Lung microvascular endothelial cell (primary cell): ENCODE results near the gene UBL7. TPM values are rescaled to one million over a fixed set of nuclear protein-coding genes. Genes with fewer than 3 reads are reported as not detected.

Experiments
- DNase-seq, 2 donors: peaks; one replicate each; pipeline versions ENCODE4 v3.0.0 to v3.0.0-alpha.2; 2010; ENCODE audit warnings: low read depth in 2 of 2
- total RNA-seq: library from RNA; depleted of rRNA; stranded (reverse); fragments of >200 nt; gene quantifications from 2 replicates; pipeline ENCODE4 v1.2.1, GENCODE V29; 2014

UBL7 gene
- total RNA-seq, 1 donor from 2014 or later, result 27.4 TPM

- no peak for DNase-seq
Observed at GRCh38 chr15:74408385-74408784, 52.6 kb downstream of the UBL7 start.

GRCh38 chr15:74406992-74407705, 53.8 kb downstream of the UBL7 start:
- peak in 1 of 2 donors; percentile 34 for DNase-seq

DNA sequence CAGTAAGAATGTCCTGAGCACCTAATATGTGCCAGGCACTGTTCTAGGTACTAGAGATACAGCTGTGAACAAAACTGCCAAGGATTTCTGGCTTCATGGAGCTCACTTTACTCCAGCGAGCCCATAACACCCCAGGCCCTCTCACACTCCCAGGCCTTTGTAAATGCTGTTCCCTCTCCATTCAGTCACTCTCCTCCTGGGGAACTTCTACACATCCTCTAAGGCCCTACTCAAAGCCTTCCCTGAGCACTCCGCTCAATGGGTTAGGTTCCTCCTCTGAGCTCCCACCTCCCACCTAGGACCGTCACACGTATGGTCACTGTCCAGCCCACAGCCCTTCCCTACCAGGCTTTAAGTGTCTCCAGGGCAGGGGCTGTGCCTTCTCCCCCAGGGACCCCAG, 54.4 kb downstream of the UBL7 start:
- no peak for DNase-seq

GRCh38 chr15:74405823-74406222, 55.1 kb downstream of the UBL7 start:
- no peak for DNase-seq

- no peak for DNase-seq
Observed at GRCh38 chr15:74403991-74404563, 56.9 kb downstream of the UBL7 start.

- no peak for DNase-seq
Observed at GRCh38 chr15:74403588-74403919, 57.4 kb downstream of the UBL7 start.

- DNase-seq, result peak; percentile 12 to 34
Observed at GRCh38 chr15:74402873-74403587, 57.9 kb downstream of the UBL7 start.

GRCh38 chr15:74402337-74402841, 58.6 kb downstream of the UBL7 start:
- no peak for DNase-seq

DNA sequence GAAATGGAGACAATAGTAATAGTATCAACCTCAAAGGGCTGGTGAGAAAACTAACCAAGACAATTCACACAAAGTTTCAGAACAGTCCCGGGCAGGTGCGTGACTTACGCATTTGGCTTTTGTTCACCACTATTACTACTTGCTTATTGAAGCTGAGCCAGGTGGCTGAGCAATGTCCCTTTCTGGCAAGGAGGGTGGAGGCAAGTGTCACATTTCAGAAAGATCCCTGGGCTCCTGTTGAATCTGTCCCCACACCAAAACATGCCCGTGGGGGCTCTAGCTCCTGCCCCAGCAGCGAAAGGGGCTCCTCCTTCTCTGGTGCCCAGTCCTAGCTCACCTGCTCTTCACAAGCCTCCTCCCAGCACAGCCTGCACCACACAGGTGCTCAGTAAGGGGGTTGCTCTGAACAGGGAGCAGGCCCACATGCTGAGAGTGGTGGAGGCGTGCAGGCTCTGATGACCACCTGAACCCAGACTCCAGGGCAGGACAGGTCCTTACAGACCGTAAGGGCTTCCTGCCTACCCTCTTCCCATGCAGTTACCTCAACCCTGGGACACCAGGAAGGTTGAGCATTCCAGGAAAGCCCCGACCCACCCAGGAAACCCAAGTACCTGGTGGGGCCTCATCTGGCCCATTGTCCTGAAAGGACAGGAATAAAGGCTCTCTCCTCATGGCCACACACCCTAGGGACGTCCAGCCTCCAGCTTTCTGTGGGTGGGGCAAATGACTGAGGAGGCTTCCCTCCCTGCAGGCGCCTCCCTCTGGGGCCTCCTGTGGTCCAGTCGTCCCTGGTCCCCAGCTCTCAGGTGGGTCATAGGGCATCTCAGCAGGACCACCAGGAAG, 59.8 kb downstream of the UBL7 start:
- no peak for DNase-seq

DNA sequence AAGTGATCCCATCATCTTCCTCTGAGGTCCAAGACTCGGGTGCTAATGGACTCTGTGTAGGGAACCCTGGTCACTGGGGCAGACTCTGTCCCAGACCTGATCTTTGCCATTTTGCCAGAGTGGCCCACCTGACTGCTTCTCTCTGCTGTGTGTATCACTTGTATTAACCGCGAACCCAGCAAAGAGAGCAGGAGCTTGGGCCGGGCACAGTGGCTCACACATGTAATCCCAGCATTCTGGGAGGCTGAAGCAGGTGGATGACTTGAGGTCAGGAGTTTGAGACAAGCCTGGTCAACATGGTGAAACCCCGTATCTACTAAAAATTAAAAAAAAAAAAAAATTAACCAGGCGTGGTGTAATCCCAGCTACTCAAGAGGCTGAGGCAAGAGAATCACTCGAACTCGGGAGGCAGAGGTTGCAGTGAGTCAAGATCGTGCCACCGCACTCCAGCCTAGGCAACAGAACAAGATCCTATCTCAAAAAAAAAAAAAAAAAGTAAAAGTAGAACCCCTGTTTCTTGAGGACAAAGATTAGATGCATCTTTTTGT, 60.6 kb downstream of the UBL7 start:
- DNase-seq, result no peak

- peak in 1 of 2 donors; percentile 44 for DNase-seq
Observed at GRCh38 chr15:74399511-74400312, 61.2 kb downstream of the UBL7 start.

- no peak for DNase-seq
Observed at GRCh38 chr15:74399100-74399499, 61.9 kb downstream of the UBL7 start.

DNA sequence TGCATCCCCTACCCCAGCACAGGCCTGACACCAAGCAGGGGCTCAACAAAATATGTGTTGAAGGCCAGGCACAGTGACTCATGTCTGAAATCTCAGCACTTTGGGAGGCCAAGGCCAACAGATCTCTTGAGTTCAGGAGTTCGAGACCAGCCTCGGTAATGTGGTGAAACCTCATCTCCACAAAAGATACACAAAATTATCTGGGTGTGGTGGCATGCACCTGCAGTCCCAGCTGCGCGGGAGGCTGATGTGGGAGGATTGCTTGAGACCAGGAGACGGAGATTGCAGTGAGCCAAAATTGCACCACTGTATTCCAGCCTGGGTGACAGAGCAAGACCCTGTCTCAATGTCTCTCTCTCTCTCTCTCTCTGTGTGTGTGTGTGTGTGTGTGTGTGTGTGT, 62.8 kb downstream of the UBL7 start:
- no peak for DNase-seq

DNA sequence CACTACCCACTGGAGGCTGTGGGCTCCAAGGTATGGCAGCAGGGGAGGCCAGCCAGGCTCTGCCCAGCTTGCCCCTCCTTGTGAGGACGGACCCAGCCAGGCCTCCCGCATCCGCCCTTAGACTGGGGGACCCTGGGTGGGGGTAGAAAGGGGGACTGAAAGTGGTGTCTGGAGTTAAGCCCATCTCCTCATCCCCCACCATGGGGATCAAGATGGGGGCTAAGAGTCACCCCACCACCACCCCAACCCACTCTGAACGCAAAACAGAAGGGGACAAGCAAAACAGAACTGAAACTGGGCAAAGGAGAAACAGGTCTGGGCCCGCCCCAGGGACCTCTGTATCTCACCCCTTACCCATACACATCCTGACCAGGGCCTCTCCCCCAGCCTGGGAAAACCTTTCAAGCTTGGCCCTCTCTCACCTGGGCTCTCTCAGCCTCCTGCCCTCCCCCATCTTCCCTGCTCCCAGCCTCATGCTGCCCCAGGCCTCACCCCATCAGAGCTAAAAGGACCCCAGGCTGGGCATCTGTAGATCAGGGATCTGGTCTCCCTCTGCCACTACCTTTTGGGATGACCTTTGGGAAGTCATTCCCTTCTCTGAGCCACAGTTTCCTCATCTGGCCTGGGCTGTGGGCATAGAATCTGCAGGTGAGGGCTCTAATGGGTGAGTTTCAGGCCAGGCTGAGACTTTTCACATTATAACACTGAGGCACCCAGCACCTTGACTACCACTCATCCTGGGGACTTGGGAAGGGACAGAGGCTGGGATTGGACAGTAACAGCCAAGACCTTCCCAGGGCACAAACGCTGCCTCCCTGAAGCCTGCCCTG, 63.5 kb downstream of the UBL7 start:
- no peak for DNase-seq

- no peak for DNase-seq
Observed at GRCh38 chr15:74396445-74397238, 64.3 kb downstream of the UBL7 start.

GRCh38 chr15:74396146-74396438, 64.9 kb downstream of the UBL7 start:
- DNase-seq, result no peak
